ENCODE data around the gene FOXD4L1.
"Not testable (repeated sequence)": the region's sequence is repeated elsewhere in the genome, so short reads cannot be mapped to it uniquely, and the experiment has no call there.

FOXD4L1 gene

DNA sequence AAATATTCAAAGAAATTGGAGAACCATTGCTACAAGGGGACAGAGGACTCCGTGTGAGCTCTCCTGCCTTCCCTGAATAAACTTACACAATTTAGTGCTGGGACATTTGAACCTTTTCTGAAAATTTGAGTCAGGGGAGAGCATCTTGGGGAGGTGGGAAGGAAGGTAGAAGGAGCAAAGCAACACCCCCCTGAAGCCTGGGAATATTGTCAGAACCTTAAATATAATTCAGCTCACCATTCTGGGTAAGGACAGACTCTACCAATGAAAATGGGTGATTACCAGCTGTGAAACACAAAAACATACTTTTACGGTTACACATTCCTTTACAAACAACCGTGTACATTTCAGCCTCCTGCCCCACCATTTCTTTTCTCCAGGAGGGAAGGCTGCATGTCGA, at the start of gene FOXD4L1:
TSS of gene FOXD4L1 (plus strand) at position 301 of the 400 bp plus-strand sequence. CDS start 592 bp downstream, outside the sequence.
- DNase-seq = not testable (repeated sequence)

DNA sequence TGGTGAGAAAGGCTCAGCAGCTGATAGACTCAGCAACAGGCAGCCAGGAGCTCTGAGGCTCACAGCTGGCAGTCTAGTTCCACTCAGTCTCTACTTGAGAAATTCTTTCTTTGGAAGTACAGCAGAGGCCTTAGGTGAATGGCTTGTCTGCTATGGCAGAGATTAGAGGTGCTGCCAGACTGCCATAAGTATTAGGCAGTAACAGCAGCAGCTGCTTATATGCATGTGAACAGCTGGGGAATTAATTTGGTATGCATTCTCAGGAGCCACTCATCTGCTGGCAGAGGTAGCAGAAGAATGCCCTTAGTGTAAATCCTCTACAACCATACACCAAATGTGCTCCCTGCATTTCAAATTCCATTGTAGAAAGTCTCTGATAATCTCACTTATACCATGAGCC, 32.7 kb upstream of the FOXD4L1 start:
- not testable (repeated sequence) for DNase-seq

DNA sequence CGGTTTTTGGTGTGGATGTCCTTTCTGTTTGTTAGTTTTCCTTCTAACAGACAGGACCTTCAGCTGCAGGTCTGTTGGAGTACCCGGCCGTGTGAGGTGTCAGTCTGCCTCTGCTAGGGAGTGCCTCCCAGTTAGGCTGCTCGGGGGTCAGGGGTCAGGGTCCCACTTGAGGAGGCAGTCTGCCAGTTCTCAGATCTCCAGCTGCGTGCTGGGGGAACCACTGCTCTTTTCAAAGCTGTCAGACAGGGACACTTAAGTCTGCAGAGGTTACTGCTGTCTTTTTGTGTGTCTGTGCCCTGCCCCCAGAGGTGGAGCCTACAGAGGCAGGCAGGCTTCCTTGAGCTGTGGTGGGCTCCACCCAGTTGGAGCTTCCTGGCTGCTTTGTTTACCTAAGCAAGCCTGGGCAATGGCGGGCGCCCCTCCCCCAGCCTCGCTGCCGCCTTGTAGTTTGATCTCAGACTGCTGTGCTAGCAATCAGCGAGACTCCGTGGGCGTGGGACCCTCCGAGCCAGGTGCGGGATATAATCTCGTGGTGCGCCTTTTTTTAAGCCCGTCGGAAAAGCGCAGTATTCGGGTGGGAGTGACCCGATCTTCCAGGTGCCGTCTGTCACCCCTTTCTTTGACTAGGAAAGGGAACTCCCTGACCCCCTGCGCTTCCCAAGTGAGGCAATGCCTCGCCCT, 21.6 kb upstream of the FOXD4L1 start:
- not testable (repeated sequence) for DNase-seq

DNA sequence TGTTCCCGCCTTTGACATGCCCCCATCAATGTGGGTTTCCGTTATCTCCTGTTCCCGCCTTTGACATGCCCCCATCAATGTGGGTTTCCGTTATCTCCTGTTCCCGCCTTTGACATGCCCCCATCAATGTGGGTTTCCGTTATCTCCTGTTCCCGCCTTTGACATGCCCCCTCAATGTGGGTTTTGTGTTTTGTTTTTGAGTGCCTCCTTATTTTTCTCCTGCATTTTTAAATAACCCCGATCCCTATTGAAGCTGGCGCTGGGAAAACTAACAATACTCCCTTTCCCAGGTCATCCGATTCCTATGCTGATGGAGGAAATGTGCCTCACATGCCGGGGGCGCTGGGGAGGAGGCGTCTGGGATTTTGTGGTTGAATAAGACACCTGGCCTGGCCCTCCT, 1.9 kb upstream of the FOXD4L1 start:
- not testable (repeated sequence) for DNase-seq

DNA sequence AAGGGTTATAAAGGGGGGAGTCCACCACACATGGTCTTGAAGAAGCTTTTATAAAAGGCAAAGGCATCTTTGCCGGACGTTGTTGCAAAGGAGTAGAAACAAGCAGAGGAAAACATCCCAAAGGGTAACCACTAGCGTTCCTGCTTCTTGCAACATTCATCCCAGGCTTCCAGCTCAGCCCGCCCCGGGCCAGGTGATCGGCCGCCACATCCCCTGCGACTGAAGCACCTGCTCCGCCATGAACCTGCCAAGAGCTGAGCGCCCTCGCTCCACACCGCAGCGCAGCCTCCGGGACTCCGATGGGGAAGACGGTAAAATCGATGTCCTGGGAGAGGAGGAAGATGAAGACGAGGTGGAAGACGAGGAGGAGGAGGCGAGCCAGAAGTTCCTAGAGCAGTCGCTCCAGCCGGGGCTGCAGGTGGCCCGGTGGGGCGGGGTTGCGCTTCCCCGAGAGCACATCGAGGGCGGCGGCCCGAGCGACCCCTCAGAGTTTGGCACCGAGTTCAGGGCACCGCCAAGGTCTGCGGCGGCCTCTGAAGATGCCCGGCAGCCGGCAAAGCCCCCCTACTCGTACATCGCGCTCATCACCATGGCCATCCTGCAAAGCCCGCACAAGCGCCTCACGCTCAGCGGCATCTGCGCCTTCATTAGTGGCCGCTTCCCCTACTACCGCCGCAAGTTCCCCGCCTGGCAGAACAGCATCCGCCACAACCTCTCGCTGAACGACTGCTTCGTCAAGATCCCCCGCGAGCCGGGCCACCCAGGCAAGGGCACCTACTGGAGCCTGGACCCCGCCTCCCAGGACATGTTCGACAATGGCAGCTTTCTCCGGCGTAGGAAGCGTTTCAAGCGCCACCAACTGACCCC, 787 bp downstream of the FOXD4L1 start:
- DNase-seq = not testable (repeated sequence)

DNA sequence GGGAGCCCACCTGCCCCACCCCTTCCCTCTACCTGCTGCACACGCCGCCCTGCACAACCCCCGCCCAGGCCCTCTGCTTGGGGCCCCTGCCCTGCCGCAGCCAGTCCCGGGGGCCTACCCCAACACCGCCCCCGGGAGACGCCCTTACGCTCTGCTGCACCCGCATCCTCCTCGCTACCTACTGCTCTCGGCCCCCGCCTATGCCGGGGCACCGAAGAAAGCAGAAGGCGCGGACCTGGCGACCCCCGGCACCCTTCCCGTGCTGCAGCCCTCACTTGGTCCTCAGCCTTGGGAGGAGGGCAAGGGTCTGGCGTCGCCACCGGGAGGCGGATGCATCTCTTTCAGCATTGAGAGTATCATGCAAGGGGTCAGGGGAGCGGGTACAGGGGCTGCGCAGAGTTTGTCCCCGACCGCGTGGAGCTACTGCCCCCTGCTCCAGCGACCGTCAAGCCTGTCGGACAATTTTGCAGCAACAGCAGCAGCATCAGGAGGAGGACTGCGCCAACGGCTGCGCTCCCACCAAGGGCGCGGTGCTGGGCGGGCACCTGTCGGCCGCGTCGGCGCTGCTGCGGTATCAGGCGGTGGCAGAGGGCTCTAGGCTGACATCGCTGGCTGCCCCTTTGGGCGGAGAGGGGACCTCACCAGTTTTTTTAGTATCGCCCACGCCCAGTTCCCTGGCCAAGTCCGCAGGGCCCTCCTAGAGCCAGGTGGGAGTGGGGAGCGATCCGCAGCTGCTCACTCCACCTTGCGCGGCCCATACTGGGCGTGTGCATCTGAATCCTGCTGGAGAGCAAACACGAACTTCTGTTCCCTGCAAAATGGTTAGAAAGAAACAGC, 1.6 kb downstream of the FOXD4L1 start:
- not testable (repeated sequence) for DNase-seq

DNA sequence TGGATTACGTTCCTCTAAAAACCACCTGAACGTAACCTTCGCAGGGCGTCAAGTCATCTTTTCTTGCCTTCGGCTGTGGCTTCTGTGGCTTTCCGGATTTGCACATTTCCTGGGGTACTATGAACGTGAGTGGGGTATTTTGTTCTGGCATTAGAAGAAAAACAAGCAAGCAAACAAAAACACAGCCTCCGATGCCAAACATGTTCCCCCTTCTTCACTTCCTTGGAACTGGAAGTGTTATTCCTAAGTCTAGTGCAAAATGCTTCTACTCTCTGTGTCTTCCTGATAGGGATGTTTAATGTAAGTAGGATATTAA, 2.2 kb downstream of the FOXD4L1 start:
- DNase-seq = not testable (repeated sequence)

DNA sequence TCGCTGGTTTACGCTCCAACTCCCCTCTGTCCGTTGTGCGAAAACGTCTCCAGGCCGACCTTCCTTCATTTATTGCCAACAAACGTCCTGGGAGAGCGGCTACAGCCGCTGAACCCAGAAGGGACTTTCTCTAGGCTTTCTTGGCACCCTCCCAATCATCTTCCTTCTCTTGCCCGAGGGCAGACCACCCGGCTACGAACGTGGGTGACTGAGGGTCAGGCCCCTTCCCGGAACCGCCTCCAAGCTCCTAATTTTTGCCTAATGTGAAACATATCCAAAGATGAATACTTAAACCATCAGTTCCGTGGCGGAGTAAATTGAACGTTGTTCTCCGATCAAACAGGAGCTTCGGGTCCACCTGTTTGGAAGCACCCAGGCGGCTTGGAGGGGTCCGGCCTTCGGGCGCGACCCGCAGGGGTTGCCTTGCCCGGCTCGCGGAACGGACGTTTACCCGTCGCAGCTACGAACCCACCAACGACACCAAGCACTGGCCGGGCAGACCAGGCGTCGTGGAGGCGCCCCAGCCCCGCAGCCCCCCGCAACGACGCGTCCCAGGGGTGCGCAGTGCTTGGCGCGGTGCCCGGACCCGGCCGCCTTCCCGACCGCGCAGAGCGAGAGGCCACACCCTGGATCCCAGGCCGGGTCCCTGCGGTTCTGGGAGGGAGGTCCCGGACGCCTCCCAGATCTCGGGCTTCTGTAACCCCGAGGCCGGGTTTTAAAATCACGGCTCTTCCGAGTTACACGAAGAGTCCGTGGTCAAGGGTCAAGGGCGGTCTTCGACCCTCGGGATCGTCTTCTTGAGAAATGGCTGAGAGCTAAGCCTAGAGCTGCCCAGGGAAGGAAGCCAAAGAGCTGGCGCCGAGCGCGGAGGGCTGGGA, 4.0 kb downstream of the FOXD4L1 start:
- not testable (repeated sequence) for DNase-seq

DNA sequence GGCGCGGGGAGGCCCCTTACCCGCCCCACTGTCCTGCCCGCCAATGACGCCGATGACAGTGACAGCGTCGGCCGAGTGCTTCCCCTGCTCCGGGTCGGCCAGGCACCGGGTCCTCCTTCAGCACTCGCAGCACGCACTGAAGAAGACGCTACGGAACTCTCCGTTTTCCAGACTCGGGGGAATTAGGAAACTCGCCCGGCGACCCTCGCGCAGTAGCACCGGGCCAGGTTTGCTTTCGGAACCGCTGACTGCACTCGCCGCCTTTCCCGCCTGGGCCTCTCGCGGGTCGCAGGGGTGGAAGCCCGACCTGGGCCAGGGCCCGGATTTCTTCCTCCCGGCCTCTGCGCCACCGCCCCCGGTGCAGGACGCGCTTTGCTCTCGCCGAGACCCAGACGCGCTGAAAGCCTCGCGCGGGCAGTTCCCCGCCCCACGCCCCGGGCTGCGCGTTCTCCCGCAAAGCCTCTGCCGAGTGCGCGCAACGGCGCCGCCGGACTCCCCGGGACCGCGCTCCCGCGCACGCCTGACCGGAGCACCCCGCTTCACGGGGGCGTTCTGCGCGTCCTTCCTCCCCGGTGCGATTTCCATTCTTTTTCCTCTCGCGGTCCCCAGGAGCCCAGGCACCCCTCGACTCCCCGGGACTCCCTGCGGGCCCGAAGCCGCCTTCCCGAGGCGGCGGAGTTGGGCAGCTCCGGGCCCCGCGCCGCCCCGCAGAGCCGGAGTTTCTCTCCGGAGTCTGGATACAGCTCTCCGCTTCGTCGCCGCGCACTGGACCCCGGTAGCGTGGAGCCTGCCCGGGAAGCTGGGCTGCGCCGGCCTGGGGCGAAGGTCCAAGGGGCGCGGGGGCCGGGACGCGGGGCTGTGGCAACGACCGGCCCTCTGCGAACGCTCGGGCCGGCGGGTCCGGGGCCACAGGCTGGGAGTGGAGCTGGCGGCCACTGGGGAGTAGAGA, 4.9 kb downstream of the FOXD4L1 start:
- not testable (repeated sequence) for DNase-seq

DNA sequence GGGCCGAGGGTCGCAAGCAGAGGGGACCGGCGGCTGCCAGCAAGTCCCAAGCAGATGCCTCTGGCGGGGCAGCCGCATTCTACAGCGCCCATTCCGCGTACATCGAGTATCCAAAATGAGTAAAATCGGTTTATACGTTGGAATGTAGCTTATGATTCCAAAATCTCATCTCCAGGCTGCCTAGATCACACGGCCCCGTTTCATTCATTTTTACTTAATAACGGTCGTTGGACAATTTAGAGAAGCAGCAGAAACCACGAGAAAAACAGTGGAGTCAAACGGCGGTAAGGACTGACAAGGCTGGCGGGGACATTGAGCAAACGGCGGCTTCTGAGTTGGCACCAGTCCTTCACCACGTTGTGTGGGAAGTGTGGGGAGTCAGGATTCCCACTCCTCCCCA, 5.6 kb downstream of the FOXD4L1 start:
- DNase-seq = not testable (repeated sequence)

DNA sequence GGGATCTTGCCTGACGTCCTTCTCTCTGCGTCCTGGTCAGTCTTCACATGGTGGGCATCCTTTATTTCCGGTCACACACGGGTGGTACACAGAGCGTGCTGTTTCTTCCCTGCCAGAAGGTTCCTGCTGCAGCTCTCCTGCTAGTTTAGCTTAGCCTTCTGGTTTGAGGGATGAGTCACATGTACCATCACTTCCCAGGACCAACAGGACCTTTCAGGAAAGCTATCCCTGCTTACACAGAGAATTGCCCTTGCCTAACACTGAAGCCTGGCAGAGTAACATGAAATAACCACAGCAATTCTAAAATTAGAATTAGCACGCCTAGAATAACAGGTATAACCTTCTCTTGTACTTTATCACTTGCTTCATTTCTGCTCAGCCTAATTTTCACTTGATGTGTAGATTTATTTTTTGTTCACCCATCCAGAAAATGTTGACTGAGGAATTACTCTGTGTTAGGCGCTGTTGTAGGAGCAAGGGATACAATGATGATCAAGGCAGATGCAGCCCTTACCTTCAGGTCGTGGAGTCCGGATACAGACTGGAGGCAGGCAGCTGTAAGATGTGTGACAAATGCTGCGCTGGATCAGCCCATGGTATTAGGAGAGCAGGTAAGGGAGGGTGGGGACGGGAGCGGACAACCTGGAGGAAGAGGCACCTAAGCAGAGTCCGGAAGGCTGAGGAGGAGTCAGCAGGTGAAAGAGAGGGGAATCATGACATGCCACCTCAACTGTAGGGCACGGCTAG, 9.1 kb downstream of the FOXD4L1 start:
- DNase-seq = not testable (repeated sequence)

DNA sequence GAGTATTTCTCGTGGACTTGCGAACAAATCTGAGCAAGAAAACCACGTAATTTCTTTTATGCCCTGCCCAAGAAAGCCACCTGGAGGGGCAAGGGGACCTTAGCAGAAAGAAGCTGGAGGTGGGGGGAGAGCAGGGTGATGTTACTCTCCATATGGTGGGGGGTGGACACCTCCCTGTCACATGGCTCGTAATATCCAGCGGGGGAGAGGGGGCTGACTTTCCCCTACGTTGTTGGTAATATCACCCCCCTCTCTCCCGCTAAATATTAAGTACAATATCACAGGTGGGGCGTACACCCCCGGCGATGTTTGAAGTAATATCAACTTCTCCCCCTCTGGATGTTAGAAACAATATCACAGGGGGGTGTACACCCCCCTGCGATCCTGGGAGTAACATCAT, 9.7 kb downstream of the FOXD4L1 start:
- not testable (repeated sequence) for DNase-seq

DNA sequence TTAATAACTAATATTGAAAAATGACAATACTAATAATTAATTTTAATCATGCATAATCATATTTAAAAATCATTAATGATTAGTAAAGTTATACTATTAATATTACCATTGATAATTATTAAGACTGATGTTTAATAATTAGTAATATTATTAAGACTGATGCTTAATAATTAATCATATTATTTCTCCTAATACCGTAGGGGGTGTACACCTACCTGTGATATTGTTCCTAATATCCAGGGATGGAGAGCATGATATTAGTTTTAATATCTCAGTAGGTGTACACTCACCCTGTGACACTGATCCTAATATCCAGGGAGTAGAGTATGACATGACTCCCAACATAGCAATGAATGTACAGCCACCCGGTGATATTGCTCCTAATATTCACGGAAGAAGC, 12.4 kb downstream of the FOXD4L1 start:
- not testable (repeated sequence) for DNase-seq

DNA sequence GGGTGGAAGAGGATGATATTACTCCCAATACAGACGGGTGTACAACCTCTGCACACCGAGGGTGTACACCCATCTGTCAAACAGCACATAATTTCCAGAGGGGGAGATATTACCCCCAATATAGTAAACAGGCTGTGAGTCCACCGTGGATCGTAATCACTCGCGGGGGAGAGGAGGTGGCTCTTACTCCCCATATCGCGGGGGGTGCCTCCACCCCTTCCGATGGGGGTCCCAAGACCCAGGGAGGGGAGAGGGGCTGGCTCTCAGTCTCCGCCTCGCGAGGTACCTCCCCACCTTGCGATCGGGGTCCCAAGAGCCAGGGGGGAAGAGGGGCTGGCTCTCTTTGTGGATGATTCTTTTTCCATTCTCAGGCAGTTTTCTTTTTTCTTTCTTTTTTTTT, 13.4 kb downstream of the FOXD4L1 start:
- not testable (repeated sequence) for DNase-seq

DNA sequence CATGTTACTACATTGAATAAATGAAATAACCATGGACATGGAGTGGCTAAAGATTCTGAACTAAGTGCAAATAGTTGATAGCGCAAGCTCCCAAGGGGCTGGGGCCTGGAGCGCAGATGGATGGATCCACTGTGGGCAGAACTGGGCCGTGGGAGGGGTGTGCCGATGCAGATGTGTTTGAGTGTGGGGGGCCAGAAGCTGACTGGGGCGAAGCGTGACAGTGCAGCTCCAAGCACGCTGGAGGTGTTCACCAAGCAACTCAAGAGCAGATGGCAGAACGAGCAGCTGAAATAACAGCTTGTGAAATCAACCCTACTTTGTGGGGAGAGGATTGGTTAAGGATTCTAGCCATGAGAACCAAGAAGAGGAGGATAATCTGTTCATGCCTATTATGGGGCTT, 17.0 kb downstream of the FOXD4L1 start:
- DNase-seq = not testable (repeated sequence)

DNA sequence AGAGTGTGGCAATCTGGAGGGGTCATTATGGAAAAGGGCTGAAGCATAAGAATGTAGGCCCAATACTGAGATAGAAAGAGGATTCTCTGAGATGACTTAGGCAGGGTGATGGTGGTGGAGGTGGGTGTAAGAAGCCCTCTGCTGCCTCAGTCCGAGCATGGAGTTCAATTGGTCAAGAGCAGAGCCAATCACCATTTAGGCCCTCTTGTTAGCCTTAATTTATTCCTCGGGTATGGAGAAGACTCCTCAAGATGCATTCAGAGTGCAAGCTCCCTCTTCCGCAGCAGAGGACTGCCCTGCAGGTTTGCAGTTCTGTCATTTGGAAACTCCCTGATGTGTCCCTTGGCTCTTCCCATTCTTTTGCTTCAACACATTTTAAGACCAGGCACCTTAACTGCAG, 17.5 kb downstream of the FOXD4L1 start:
- not testable (repeated sequence) for DNase-seq

DNA sequence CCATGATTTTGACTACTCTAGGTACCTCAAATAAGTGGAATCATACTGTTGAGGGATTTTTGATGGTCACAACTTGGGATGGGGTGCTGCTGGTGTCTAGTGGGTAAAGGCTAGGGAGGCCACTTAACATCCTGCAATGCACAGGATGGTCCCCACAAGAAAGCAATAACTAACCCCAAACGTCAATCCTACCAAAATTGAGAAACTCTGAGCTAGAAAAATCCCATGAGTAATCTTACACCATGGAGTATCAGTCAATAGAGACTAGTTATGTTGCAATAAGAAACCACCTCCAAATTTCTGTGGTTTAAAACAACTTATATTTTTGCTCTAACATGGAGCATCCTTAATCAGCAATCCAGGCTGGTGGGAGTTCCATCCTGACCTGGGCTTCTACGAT, 18.6 kb downstream of the FOXD4L1 start:
- not testable (repeated sequence) for DNase-seq

DNA sequence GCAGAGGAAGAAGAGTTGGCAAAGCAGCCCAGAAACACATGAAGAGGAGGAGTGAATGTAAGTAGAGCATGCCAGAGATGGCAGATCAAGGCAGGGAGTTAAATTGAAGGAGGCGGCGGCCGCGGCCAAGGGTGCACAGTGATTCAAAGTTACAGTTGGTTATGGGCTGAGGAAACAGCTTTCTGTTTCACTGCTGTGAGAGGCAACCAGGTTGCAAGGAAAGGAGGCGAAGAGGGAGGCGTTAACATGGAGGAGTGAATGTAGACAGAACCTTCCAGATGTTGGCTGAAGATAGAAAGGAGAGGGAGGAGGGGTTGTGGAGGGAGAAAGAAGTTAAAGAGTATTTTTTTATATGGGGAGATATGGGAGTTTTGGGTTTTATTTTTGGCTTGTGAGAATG, 22.4 kb downstream of the FOXD4L1 start:
- not testable (repeated sequence) for DNase-seq

DNA sequence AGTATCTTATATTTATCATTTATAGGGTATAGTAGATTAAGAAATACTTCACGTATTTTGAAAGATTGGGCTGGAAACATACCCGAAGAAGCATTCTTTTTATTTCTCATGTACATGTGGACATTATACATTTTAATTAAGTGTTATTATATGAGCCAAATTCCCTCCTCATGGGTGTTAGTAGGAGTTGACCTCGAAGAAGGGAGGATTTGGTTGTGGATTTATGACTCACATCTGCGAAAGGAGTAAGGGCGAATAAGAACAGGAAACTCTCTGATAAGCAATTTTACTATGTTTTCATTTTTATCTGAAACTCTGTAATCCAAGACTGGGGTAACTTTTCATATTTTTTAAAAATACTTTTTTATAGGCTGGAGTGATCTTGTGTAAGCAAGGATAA, 23.0 kb downstream of the FOXD4L1 start:
- not testable (repeated sequence) for DNase-seq

DNA sequence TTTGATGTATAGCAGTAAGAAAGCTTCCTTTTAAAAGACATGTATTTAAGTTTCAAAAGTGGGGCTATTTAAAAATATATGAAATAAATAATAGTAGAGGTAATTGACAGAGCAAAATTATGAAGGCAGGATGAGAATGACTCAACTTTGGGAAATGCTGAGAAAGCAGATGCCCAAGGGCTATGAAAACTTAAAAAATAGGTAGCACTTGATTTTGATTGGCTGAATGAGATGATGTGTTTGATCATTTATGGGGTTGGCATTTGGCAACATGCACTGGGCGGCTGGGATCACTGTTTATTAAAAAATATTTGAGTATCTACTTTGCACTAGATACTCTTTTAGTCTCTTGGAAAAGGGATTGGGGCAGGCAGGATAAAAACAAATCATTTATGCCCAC, 26.5 kb downstream of the FOXD4L1 start:
- not testable (repeated sequence) for DNase-seq
